Posterior cingulate gyrus (tissue), 11 donors: ENCODE measurements around the gene FGGY.

Experiments used
- DNase-seq, 10 donors: peaks; one replicate each; pipeline versions ENCODE4 v3.0.0 to v3.0.0-alpha.2; 2020 to 2021; ENCODE audit warnings: mixed read lengths in 3 of 10
- intact Hi-C: fragments of 100-400 bp; cut with DNase I; formaldehyde crosslinking; loops from one replicate; pipeline ENCODE4 v1.15.1; 2023

The FGGY gene

DNA sequence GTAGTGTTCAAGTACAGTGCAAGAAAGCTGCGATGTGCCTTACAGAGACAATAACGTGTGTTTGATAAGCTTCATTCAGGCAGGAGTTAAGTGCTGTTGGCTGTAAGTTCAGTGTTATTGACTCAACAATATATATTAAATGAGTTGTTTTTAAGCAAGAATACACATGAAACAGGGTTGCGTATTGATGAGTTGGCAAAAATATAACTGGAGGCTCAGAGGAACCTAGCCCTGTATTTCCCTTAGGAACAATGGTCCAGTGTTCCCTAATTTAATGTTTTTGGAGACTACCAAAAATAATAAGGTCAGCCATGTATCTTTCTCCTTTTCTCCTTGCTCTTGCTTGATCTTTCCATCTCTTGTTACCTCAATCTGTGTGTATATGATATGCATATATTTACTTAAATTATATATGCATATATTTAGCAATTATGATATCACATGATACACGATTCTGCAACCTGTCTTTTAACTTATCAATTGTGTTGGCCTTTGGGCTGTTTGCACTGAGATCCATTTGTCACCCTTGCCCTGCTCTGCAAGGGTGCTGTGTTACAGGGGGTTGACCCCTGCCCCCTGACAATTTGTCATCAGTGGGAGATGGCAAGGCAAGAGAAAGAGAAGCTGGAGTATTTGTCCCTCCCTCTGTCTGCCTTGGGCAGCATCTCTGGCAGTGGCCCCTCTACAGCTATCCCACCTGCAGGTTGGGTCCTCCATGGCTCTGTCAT is 109.7 kb downstream of the FGGY start:
- DNase-seq = no peak
- intact Hi-C loops = no loop called here

DNA sequence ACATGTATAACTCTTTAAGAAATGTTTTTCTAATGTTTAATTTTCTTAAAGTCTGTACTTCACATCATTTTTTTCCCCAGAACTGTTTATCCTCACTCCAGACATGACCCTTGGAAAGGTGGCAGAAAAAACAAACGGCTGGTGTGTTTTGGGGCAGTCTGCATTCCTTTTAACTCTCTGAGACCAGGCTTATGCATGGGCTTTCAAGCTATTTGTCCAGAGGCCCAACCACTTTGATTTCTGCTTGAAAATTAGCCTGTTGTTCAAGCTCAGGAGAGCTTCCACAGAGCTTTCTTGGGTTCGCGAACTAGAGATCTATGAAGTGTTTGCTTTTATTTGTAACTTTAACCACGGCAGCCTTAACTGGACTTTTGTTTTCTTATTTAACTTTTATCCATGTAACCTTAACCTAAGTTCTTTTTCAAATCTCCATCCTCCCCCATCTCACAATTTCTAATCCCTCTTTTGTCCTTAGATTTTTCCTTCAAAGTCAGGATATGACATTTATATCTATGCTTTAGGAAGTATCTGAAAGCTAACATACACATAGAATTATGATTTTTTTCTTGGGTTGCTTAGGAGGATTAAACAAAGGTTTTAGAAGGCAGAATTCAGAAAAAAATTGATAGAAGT is 111.8 kb downstream of the FGGY start:
- no peak for DNase-seq
- intact Hi-C loops = no loop called here

DNA sequence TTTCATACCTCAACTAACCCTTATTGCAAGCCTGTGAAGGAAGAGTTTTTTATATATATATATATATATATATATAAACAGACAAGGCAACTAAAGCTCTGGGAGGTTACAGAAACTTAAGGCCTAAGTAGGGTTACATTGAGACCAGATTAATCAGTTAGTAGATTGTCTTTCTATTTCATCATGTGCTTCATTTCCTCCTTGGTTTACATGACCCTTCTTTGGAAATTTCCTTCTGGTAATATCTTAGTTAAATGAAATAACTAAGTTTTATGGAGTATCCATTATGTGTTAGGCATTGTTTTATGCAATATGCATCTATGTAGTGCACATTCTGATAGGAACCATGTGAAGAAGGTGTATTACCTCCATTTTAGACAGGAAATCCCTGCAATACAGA is 112.7 kb downstream of the FGGY start:
- no peak for DNase-seq
- intact Hi-C loops = no loop called here

DNA sequence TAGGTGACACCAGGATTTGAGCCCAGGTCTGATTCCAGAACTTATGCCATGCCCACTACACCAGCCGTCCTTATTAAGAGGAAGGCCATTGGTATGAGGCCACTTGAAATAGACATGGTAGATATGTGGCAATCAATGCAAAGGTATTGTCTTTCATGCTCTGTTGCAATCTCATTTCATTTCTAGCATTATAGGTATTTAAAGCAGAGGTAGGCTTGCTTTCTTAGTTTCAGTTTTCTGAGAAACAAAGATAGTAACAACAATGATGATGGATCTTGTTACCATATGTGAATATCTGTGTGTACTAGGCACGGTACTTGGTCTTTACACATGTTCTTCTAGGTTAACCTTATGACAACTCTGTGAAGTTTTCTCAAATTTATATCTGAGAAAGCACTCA is 113.1 kb downstream of the FGGY start:
- DNase-seq = no peak
- intact Hi-C loops = no loop called here

DNA sequence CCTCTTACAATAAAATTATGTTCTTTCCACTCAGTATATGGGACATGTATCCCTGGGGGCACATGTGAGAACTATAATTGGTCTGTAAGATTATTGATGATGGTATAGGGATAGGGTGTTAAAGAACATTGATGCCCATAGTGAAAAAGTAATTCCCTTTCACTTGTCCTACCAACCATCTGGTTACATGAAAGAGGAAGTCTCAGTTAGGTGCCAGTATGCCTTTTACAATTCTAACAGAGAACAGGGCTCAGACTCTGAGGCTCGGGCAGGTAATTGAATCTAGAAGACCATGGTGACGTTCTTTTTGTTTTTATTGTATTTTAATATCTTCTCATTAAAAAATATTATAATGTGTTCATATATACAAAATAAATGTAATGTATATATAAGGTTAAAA is 113.6 kb downstream of the FGGY start:
- no peak for DNase-seq
- intact Hi-C loops = no loop called here

DNA sequence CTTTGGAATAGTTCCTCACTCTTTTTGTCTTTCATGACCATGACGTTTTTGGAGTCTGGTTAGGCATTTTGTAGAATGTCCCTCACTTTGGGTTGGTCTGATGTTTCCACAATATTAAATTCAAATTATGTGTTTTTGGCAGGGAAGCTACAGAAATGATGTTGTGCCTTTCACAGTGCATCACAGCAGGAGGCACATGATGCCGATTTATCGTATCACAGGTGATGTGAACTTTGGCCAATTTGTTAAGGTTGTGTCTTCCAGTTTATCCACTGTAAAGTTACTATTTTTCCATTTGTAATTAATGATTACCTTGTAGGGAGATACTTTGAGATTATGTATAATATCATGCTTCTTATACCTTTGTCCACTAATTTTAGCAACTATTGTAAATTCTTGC is 114.3 kb downstream of the FGGY start:
- intact Hi-C loops = no loop called here
- no peak for DNase-seq

DNA sequence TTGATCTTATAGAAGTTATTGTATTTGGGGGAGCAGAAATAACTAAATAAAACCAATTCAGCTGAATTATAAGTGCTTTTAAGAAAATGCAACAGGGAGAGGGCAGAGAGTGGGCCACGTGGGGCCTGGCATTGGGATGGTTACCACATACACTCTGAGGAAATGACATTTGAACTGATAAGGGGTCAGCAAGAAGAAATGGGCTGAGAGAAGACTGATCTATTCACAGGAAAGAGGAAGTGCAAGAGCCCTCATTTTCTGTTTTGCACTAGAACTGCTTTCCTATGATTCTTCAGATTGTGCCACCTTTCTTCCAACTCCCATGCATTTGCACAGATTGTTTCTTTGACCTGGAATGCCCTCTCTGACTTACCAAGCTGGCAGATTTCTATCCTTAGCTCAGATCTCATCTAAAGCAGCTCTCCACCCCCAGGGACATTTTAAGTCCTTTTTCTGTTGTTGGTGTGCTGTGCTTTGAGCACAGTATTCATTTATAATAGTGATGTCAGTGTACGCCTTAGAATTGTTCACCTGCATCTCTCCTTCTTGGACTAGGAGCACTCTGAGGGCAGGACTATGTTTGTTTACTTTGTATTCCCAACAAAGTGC is 115.9 kb downstream of the FGGY start:
- intact Hi-C loops = no loop called here
- DNase-seq = no peak

DNA sequence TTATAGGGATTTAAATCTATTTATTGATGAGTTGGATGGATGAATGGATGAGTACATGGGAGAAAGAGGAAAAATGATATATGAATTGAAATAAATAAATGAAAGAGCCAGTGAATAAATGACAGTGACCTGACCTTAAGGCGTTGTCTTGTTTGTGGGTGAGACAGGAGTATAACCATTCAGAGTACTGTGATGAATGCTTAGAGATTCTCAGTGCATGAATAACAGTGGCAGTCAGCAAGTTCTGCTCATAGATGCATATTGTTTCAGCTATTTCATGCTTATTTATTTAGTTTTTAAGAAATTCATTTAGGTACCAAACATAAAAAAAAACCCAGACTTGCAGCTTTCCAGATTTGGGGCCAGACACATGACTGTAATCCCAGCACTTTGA is 116.4 kb downstream of the FGGY start:
- intact Hi-C loops = no loop called here
- no peak for DNase-seq

DNA sequence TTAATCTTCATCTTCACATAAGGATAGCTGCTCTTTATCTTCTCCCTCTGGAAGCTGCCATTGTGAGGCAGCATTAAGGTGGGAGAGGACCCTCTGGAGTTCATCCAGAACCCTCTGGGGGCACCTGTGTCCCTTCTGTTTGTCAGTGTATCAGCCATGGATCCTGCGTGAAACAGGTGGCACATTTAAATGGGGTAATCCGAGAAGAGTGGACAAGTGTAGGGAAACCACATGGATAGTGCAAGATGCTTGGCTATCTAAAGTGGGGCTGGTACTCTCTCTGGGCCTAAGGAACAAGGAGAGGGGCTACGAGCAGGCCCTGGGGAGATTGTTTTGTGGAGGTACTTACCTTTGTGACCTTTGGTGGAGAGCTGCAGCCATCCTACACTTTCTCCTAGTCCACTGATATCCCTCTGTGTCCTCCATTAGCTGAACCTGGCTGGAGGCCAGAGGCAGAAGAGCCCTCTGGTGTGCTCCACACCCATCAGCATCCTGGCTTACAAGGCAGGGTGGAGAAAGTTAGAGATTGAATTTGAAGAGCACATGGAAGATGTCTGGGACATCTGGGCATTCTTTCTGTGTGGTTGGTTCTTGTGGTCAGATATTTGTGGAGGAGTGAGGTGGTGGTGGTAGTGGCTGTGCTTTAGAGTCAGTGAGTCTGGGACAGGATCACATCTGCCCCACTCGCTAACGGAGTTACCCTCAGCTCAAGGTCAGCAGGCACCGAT is 117.7 kb downstream of the FGGY start:
- intact Hi-C loops = no loop called here
- DNase-seq = no peak

DNA sequence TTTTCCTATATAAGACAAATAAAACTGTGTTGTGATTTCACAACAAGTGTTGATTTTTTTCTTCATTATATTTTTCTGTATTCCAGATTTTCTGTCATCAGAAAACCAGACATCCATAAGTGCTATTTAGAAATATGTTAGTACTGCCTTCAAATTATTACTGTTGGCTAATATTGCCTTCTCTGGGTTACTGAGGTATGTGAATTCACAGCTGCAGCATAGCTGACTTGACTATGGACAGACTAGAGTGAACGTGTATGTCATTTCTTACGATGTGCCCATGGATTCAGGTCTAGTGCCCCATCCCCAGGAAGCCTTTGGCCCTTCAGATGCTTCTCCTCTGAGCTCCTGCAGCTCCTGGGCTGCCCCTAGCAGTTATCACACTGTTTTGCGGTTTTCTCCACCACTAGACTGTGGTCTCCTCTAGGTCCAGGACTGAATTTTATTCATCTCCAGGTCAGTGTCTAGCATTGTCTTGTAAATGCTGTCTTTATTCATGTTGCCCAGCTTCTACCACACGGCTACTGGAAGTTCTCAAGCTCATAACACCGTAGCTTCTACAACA is 118.5 kb downstream of the FGGY start:
- DNase-seq = no peak
- intact Hi-C loops = no loop called here

DNA sequence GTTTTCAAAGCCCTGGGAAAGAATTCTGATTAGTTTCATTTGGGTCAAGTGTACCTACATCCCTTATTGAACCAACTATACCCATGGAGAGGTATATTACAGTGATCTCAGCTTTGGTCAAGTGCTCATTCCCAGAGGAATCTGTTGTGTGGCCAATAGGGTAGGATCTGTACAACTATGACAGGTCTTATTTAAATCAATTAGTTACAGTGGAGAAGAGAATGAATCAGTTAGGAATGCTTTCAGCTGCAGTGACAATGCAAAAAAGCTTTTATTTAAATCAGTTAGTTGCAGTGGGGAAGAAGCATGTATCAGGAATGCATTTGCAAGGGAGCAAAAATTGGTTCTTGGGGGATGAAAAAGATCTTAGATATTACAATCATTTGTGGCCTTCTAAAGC is 119.0 kb downstream of the FGGY start:
- intact Hi-C loops = no loop called here
- DNase-seq = no peak

DNA sequence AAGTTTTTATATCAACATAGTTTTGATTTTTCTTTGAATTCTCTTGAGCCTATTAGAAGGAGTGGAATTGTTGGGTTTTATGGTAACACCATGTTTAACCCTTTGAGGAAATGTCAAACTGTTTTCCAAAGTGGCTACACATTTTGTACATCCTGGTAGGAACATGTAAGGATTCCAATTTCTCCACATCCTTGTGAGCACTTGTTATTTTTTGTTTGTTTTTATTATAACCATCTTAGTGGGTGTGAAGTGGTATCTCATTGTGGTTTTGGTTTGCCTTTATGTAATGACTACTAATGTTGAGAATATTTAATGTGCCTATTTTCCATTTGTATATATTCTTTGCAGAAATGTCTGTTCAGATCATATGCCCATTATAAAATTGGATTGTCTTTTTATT is 120.5 kb downstream of the FGGY start:
- no peak for DNase-seq
- intact Hi-C loops = no loop called here

DNA sequence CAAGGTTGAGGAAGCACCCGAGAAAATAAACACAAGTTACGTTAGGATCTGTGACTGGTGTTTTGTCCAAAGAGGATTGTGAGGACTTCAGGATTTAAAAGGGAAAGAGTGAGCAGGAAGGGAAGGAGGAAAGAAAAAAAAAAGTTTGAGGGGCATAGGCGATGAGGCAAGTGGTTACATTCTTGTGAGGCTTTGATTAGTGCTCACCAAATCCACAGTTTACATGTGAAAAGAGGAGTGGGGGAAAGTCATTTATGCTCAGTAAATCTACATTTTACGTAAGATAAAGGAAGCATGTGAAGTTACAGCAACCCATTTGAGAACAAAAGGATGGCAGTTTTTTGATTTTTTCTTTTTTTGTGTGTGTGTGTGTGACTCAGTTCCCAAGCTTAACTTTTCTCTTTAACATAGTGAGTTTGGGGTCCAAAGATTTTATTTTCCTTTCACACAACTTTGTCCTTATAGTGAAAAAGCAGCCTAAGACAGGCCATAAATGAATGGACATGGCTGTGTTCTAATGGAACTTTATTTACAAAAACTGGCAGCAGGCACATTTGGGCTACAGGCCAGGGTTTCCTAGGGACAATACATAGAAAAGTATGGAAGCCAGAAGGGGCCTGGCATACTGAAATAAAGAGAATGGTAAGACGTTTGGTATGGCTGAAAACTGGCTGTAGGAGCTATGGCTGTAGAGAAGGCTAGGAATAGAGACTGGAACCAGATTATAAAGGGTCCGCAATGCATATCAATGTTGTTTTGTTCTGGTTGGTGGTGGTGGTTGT is 121.7 kb downstream of the FGGY start:
- no peak for DNase-seq
- intact Hi-C loops = no loop called here

DNA sequence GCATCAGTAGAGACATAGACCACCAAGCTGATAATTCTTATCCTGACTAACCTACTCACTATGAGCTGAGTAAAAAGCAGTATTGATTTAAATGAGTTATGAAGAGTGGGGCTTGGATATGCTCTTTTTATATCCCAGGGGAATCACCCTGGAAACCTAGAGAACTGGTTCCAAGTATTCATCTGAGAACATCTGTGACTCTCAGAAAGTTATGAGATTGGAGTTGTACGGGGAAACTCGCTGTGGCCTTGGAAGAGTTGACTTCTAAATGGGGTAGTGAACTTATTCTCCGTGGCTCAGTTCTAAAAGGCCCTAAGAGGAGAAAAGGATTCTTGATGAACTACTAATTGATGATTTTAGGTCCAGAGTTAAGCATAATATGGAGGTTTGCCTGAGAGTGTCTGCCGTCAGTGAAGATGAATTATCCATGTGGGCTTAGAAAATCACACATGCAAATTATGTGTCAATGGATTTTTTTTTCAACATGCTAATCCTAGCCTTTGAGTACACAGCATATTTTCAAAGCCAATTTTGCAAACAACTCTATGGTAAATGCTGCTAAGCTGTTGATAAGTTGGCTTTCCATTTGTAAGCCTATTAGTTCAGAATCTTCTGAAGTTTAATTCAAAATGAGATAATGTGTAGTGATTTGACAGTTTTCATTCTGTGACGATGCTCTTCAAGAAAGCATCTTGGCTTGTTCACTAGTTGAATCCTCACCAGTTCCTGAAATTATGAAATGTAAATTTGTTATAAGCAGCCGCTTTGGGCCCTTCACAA is 122.7 kb downstream of the FGGY start:
- intact Hi-C loops = no loop called here
- no peak for DNase-seq

DNA sequence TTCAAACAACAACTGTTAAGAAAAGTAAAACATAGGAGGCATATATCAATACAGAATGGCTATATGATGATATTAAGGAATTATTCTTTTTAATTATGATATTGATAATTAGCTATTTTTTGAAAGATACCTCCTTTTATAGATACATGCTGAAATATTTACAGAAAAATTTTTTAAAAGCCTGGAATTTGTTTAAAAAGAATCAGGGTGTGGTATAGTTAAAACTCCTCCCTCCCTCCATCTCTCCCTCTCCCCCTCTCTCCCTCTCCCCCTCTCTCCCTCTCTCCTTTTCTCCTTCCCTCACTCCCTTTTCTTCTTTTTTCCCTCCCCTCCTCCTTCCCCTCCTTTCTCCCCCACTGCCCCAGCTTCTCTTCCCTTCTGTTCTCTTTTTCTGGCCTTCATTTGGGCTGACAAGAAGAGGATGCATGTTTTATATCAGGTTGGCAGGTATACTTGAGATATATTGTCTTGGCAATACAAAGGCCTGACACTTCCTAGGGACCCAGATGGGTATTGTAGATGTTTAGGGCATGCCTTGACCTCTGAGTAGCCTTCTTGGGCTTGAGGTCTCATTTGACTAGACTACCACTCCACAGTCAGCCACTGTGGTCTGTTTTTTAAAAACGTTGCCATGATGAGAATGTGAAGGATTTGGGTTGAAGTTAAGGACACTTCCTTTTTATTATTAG is 124.5 kb downstream of the FGGY start:
- DNase-seq = no peak
- intact Hi-C loops = no loop called here

DNA sequence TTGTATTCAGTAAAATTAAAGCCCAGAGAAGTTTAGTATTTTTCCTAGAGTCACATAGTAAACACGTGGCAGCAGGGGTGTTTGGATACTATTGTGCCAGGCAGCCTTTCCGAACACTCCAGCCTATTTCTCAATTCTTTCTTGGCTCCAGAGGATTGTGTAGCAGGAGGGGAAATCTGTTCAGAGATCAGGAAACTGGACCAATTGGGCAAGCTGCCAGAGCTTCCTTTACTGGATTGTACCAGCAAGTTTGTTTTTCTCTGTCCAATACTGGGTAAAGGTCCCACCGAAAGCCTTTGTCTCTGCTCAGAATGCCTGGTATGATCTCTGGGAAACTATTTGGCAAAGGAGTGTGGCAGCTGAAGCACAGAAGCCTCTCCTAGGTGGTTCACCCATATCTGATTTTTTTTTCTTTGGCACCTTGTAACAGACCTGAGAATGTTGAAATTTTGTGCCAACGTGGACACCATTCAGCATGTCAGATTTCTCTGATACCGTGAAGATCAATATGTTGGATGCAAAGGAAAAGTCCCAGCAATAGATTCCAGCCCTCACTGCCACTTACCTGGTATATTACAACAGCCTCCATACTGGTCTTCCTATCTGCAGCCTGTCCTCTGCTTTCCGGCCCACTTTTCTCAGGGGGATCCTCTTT is 126.2 kb downstream of the FGGY start:
- DNase-seq = peak in 6 of 10 donors; percentile 18 to 65 (median 26)
- intact Hi-C loops = no loop called here

DNA sequence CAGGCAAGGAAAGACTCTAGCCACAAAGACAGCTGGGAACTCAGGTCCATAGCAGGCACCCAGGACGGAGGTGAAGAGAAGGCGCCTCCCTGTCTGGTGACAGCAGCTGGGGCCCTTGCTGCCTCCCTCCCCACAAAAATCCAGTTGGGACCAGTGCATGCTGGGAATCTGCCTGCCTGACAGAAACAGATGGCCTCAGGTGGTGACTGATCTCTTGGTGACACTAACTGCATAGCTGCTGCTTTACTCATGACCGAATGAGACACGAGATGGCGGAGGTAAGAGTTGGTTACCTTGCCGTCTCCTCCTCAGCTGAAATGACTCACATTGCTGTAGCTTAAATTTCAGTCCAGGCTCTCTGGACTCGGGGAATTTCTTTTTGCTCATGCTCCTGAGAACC is 130.3 kb downstream of the FGGY start:
- intact Hi-C loops = no loop called here
- DNase-seq = no peak

DNA sequence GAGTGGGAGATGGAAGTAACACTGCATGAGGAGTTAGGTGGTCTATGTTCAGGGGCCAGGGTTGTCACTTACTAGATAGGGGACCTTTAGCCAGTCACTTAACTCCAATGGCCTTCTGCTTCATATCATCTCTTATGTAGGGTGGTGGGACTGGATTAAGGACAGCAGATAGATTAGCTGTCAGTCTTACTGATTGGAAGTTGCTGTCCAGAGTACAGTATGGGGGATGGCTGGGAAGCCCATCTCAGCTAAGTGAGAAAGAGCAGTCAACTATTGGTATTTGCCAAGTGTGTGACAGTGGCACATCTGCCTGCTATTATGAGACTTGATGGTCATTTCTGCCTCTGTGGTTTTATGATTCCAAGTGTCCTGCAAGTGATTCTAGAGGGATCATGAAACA is 130.9 kb downstream of the FGGY start:
- intact Hi-C loops = no loop called here
- DNase-seq = no peak

DNA sequence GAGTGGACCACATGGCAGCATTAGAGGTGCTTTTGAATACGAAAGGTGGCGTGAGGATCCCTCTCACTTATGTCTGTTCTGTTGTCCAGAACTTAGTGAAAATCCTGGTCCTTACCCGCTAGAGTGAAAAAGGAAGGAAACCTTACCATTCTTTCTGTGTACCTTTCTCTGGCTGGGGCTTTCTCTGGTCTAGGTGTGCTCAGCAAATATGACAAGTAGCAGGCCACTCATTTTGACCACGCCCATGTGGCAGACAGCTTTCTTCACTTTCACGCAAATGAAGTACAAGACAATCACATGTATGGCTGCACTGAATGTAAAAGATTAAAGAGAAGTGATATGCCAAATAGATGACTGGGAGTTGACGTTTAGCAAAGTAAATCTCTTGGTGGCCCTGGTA is 131.9 kb downstream of the FGGY start:
- intact Hi-C loops = no loop called here
- DNase-seq = no peak
